Lower leg skin (tissue), 4 donors: ENCODE data around the gene CMIP. TPM values are rescaled to one million over a fixed set of nuclear protein-coding genes. Genes with fewer than 3 reads are reported as not detected.

ENCODE experiments used
- DNase-seq, 2 donors: peaks; one replicate each; pipeline ENCODE4 v3.0.0-alpha.2; 2019; ENCODE audit warnings: low spot score in 2 of 2
- H3K4me3 ChIP-seq: fragments of 200-600 bp; sonication (generic); 2 replicates; pipeline ENCODE4 v1.5.1; 2017; ENCODE audit warnings: mild to moderate bottlenecking, low read depth; ENCODE audit not compliant: poor library complexity, severe bottlenecking
- POLR2A ChIP-seq, 2 donors: fragments of 450-650 bp; IDR thresholded peaks; one replicate each; pipeline ENCODE4 v1.6.1; 2016 to 2017; ENCODE audit warnings: antibody characterized with exemption in 2 of 2, mild to moderate bottlenecking in 1 of 2, moderate library complexity in 1 of 2
- WGBS, 2 donors: methylation state at CpG; one replicate each; pipeline ENCODE4 v1.1.5; 2018; 5-methylcytosine and 5-hydroxymethylcytosine counted together
- intact Hi-C: fragments of 100-400 bp; cut with DNase I; formaldehyde crosslinking; loops from one replicate; pipeline ENCODE4 v1.15.0; 2023; ENCODE audit warnings: low total_unique reads
- total RNA-seq, 4 donors: library from RNA; depleted of rRNA; stranded (reverse); fragments of >200 nt; gene quantifications; one replicate each; pipeline ENCODE4 v1.1.0, GENCODE V29; 2016
- TF ChIP-seq, protein P1 (sequence below), 3 donors: fragments of 450-650 bp; IDR thresholded peaks; one replicate each; pipeline ENCODE4 v1.5.1; 2016; ENCODE audit warnings: antibody characterized with exemption in 3 of 3, mild to moderate bottlenecking in 3 of 3, moderate library complexity in 2 of 3

The CMIP gene
- total RNA-seq, 4 donors from 2014 or later, result 53.7 to 115 (median 77.4) TPM

DNA sequence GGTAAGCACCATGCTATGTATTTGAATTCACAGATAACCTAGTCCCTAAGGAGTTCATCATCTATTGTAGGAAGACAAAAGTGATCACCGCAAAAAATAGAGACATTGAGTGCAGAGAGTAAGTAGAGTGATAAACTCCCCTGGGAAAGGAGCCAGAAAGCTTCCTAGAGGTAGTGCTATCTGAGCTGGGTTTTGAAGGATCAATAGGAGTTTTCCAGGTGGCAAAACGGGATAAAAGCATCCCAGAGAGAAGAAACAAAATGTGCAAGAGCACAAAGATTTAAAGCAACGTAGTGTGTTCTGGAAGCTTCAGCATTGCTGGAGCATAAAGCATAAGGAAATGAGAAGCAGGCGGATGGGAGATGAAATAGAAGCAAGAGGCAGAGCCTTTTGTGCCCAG, 213.8 kb downstream of the CMIP start:
- WGBS, 2 donors, result 95 to 96% methylated on average over 4 of the region's 4 CpGs
- intact Hi-C loops, result no loop called here
- DNase-seq, result no peak
- TF ChIP-seq POLR2A (IDR thresholded peaks at IDR 0.05), result no peak
- TF ChIP-seq, protein P1, sequence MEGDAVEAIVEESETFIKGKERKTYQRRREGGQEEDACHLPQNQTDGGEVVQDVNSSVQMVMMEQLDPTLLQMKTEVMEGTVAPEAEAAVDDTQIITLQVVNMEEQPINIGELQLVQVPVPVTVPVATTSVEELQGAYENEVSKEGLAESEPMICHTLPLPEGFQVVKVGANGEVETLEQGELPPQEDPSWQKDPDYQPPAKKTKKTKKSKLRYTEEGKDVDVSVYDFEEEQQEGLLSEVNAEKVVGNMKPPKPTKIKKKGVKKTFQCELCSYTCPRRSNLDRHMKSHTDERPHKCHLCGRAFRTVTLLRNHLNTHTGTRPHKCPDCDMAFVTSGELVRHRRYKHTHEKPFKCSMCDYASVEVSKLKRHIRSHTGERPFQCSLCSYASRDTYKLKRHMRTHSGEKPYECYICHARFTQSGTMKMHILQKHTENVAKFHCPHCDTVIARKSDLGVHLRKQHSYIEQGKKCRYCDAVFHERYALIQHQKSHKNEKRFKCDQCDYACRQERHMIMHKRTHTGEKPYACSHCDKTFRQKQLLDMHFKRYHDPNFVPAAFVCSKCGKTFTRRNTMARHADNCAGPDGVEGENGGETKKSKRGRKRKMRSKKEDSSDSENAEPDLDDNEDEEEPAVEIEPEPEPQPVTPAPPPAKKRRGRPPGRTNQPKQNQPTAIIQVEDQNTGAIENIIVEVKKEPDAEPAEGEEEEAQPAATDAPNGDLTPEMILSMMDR (IDR thresholded peaks at IDR 0.05), result no peak
- no peak overlapping the region for H3K4me3 ChIP-seq

DNA sequence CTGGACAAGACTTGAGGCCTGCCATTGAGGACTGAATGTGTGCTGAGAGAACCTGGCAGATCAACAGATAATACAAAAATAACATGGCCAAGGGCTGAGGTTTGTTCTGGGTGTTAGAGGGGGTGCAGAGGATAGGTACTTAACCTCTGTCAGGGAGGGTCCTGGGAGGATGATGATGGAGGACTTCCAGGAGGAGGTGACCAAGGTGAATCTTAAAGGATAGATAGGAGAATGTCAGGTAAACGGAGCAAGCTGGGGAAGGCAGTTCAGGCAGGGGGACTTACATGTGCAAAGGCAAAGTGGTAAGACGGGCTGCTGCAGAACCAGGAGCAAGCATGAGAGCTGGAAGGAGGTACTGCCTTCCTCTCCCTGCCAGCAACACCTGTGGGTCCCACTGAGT, 214.6 kb downstream of the CMIP start:
- intact Hi-C loops, result no loop called here
- 100% methylated on average over 2 of the region's 2 CpGs for WGBS, 2 donors
- H3K4me3 ChIP-seq, result no peak overlapping the region
- no peak for TF ChIP-seq POLR2A (IDR thresholded peaks at IDR 0.05)
- TF ChIP-seq, protein P1 (IDR thresholded peaks at IDR 0.05), result no peak
- DNase-seq, result no peak

DNA sequence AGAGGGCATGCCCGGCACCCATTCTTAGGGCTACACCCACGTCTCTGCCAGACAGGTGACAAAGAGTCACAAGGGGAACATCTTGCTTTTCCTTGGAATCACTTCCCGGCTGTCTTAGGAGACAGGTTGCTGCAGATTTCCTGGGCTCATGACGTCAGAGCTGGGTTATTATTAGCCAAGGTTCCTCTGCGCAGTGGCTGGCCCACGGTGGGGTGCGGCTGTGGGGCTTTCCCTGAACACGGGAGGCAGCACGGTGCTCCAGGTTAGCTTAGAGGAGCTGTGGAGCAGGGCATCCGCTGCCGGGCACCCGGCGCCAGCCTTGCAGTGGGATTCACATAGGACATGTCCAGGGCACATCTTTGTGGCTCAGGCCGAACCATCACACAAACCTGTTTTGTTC, 216.5 kb downstream of the CMIP start:
- H3K4me3 ChIP-seq, result no peak overlapping the region
- no peak for TF ChIP-seq POLR2A (IDR thresholded peaks at IDR 0.05)
- intact Hi-C loops, result no loop called here
- DNase-seq, result peak in 1 of 2 donors; percentile 33
- WGBS, 2 donors, result 68 to 84% methylated on average over 13 to 14 of the region's 14 CpGs

DNA sequence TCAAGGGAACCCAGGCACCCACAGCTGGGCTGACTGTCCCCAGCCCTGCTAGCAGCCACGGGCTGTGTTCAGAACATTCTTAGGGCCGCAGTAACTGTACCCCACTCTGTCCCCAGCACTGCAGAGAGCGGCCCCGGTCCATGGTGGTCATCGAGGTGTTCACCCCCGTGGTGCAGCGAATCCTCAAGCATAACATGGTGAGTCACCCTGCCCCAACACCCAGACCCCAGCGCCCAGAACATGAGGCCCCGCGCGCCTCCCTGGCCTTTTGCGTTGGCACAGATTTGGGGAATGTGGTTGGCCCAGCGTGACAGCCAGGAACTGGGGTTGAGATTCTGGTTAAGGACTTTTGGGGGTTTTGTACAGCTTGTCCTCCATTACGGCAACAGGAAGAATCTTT, 219.5 kb downstream of the CMIP start:
- no peak for DNase-seq
- 96 to 97% methylated on average over 7 to 14 of the region's 14 CpGs for WGBS, 2 donors
- TF ChIP-seq POLR2A (IDR thresholded peaks at IDR 0.05), result no peak
- TF ChIP-seq, protein P1 (IDR thresholded peaks at IDR 0.05), result no peak
- H3K4me3 ChIP-seq, result no peak overlapping the region
- intact Hi-C loops, result no loop called here

DNA sequence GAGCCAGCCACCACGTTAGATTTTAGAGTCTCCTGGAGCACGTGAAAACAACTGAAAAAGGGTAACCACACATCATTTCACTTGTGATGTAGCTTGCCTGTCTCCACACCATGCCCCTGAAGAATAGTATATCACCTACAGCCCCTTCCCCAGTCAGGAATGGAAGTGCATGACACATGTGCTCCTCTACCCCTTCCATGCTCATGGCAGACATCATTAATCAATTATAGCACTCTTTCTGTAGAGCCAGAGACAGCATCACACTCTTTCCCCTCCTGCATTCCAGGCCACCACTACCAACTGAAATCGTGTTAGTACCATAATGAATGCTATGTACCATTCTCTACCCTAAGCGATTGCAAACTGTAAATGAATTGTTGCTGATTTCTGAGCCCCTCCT, 221.0 kb downstream of the CMIP start:
- no peak overlapping the region for H3K4me3 ChIP-seq
- no peak for TF ChIP-seq POLR2A (IDR thresholded peaks at IDR 0.05)
- TF ChIP-seq, protein P1 (IDR thresholded peaks at IDR 0.05), result no peak
- WGBS, 2 donors, result 66 to 85% methylated on average over 4 of the region's 4 CpGs
- intact Hi-C loops, result no loop called here
- no peak for DNase-seq

DNA sequence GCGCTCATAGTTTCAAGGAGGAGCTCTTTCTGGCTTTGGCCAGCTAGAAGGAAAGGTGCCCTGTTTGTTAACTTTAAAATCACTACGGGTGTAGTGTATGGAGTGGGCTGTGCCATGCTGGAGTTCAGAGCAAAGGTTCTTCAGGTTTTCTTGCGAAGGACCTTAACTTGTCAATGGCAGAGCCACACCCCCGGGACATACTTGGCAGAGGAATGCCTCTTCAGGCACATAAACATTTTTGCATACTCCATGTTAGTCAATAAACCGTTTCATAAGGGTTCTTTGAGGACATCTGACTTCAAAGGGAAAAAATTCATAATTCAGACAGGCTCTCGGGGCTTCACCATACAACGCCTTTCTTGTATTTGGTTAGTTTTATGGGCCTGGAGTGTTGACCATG, 221.5 kb downstream of the CMIP start:
- TF ChIP-seq, protein P1 (IDR thresholded peaks at IDR 0.05), result no peak
- no peak for TF ChIP-seq POLR2A (IDR thresholded peaks at IDR 0.05)
- DNase-seq, result no peak
- no peak overlapping the region for H3K4me3 ChIP-seq
- intact Hi-C loops, result no loop called here
- 70 to 76% methylated on average over 7 of the region's 7 CpGs for WGBS, 2 donors
